GM23248 (cell line): ENCODE results near the gene CACNA1E.

Source experiments
- EZH2 ChIP-seq: fragments of 200-600 bp; sonication (generic); IDR thresholded peaks from 2 replicates; pipeline ENCODE4 v1.6.1; 2018; ENCODE audit warnings: antibody characterized with exemption, mild to moderate bottlenecking; ENCODE audit not compliant: insufficient read depth, poor library complexity, severe bottlenecking
- EZH2phosphoT487 ChIP-seq: fragments of 200-600 bp; sonication (generic); IDR thresholded peaks from 2 replicates; pipeline ENCODE4 v1.6.1; 2018; ENCODE audit warnings: antibody characterized with exemption, moderate library complexity, mild to moderate bottlenecking, low read depth; ENCODE audit not compliant: insufficient read depth

GRCh38 chr1:181798191-181798926, 315.0 kb downstream of the CACNA1E start:
- TF ChIP-seq EZH2 (no peak), EZH2phosphoT487 (no peak)
